Measurements from ENCODE around the gene MAML3.

The MAML3 gene

GRCh38 chr4:139696491-139696890 is 457.5 kb downstream of the MAML3 start:
- H3K4me1 ChIP-seq = no peaks in the 10 kb centered on the region
- no peak overlapping the region for H3K27ac ChIP-seq
- no peaks in the 10 kb centered on the region for H3K27me3 ChIP-seq
- peaks cover 21 to 41% (median 37%) of the 10 kb centered on the region in 3 donors for H3K36me3 ChIP-seq
- no peaks in the 10 kb centered on the region for H3K9me3 ChIP-seq
- TF ChIP-seq CTCF (IDR thresholded peaks at IDR 0.05) = no peak
- no peak overlapping the region for H3K4me3 ChIP-seq
- no peak for DNase-seq
- intact Hi-C loops (cut with DNase I; ENCODE audit: low total_unique reads) = no loop called here

GRCh38 chr4:139694522-139695107 is 459.4 kb downstream of the MAML3 start:
- H3K36me3 ChIP-seq = peaks cover 21 to 30% (median 29%) of the 10 kb centered on the region in 3 donors
- TF ChIP-seq CTCF (IDR thresholded peaks at IDR 0.05) = no peak

GRCh38 chr4:139692309-139693012 is 461.5 kb downstream of the MAML3 start:
- Histone ChIP-seq H3K27ac (no peak overlapping the region), H3K4me3 (no peak overlapping the region), H3K36me3 (peaks cover 20 to 25% (median 25%) of the 10 kb centered on the region in 3 donors), H3K4me1 (peaks cover 0 to 5% (median 1%) of the 10 kb centered on the region in 4 donors), H3K9me3 (no peaks in the 10 kb centered on the region), H3K27me3 (no peaks in the 10 kb centered on the region)
- DNase-seq = no peak
- TF ChIP-seq CTCF (IDR thresholded peaks at IDR 0.05) = no peak
- intact Hi-C loops (cut with DNase I; ENCODE audit: low total_unique reads) = no loop called here

More at GRCh38 chr4:139694522-139695107, 459.4 kb downstream of the MAML3 start:
- Histone ChIP-seq H3K9me3 (no peaks in the 10 kb centered on the region), H3K4me1 (no peaks in the 10 kb centered on the region), H3K27ac (no peak overlapping the region), H3K27me3 (no peaks in the 10 kb centered on the region), H3K4me3 (no peak overlapping the region)
- no peak for DNase-seq
- intact Hi-C loops (cut with DNase I; ENCODE audit: low total_unique reads) = no loop called here

GRCh38 chr4:139690419-139690818 is 463.6 kb downstream of the MAML3 start:
- no peaks in the 10 kb centered on the region for H3K27me3 ChIP-seq
- intact Hi-C loops (cut with DNase I; ENCODE audit: low total_unique reads) = no loop called here
- H3K4me3 ChIP-seq = no peak overlapping the region
- H3K27ac ChIP-seq = no peak overlapping the region
- no peak for TF ChIP-seq CTCF (IDR thresholded peaks at IDR 0.05)
- peaks cover 0 to 25% (median 13%) of the 10 kb centered on the region in 4 donors for H3K4me1 ChIP-seq
- no peak for DNase-seq
- no peaks in the 10 kb centered on the region for H3K9me3 ChIP-seq
- peaks cover 0 to 6% (median 4%) of the 10 kb centered on the region in 3 donors for H3K36me3 ChIP-seq

- no peak for DNase-seq
- Histone ChIP-seq H3K27me3 (no peaks in the 10 kb centered on the region), H3K4me3 (no peak overlapping the region), H3K27ac (no peak overlapping the region), H3K4me1 (peaks cover 0 to 27% (median 13%) of the 10 kb centered on the region in 4 donors), H3K36me3 (peaks cover 0 to 11% (median 0%) of the 10 kb centered on the region in 3 donors), H3K9me3 (no peaks in the 10 kb centered on the region)
- intact Hi-C loops (cut with DNase I; ENCODE audit: low total_unique reads) = no loop called here
- no peak for TF ChIP-seq CTCF (IDR thresholded peaks at IDR 0.05)
Measured at GRCh38 chr4:139689093-139689722, 464.8 kb downstream of the MAML3 start.

Data from tibial artery (tissue), 4 donors.